Measurements from ENCODE around the gene TOMM20.

DNA sequence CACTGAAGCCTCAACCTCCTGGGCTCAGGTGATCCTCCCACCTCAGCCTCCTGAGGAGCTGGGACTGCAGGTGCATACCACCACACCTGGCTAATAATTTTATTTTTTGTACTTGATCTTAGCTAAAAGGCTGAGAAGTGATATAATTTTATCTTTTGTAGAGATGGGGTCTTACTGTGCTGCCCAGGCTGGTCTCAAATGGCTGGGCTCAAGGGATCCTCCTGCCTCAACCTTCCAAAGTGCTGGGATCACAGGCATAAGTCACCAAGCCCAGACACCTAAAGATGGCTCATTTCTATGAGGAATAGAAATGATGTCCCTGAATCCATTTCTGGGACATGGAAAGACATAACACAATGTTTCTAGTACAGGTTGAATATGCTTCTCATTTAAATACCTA, 57.8 kb downstream of the TOMM20 start:
- TF ChIP-seq GABPA (IDR thresholded peaks at IDR 0.05; ENCODE audit: borderline replicate concordance, insufficient read depth, low read length) (no peak), TEAD4 (IDR thresholded peaks at IDR 0.05; ENCODE audit: low read depth, low read length) (no peak), CBX5 (IDR thresholded peaks at IDR 0.05; ENCODE audit: low read depth, low read length) (no peak), CTCF (IDR thresholded peaks at IDR 0.05; ENCODE audit: control extremely low read depth in 1 of 3, insufficient read depth in 1 of 3, low read depth in 1 of 3, low read length in 3 of 3) (no peak), SP1 (IDR thresholded peaks at IDR 0.05; ENCODE audit: low read depth, low read length) (no peak), EP300 (IDR thresholded peaks at IDR 0.05; ENCODE audit: borderline replicate concordance in 1 of 2, low read depth in 2 of 2, low read length in 2 of 2) (no peak), SIN3A (conservative IDR thresholded peaks at IDR 0.05 in 1 of 2, IDR thresholded peaks at IDR 0.05 in 1 of 2; ENCODE audit: low read depth in 1 of 2, low read length in 2 of 2) (no peak), GTF2F1 (IDR thresholded peaks at IDR 0.05; ENCODE audit: borderline replicate concordance, low read depth, low read length) (no peak), POLR2A (IDR thresholded peaks at IDR 0.05; ENCODE audit: control extremely low read depth in 1 of 2, low read depth in 2 of 2, low read length in 2 of 2) (no peak), POLR2AphosphoS5 (IDR thresholded peaks at IDR 0.05; ENCODE audit: low read depth, low read length) (no peak), EZH2 (IDR thresholded peaks at IDR 0.05; ENCODE audit: low read depth, low read length, severe bottlenecking) (no peak), ASH2L (IDR thresholded peaks at IDR 0.05; ENCODE audit: low read length) (no peak)
- TF ChIP-seq, protein P1, sequence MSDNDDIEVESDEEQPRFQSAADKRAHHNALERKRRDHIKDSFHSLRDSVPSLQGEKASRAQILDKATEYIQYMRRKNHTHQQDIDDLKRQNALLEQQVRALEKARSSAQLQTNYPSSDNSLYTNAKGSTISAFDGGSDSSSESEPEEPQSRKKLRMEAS (IDR thresholded peaks at IDR 0.05) = no peak

Data from H1 (cell line).